PC-3 (cell line): ENCODE measurements around the gene CTSC. TPM values are rescaled to one million over a fixed set of nuclear protein-coding genes. Genes with fewer than 3 reads are reported as not detected.
A peak's percentile ranks its signal among the peaks of the same experiment; 100 is the strongest.
"Not testable (repeated sequence)": the region's sequence is repeated elsewhere in the genome, so short reads cannot be mapped to it uniquely, and the experiment has no call there.

Experiments
- ATAC-seq: fragments of 200-7000 bp; cut with Tn5 transposase; 2 replicates; pipeline ENCODE4 v1.9.1; 2020; ENCODE audit warnings: mild to moderate bottlenecking, moderate library complexity
- BruUV-seq: library from RNA; stranded (reverse); fragments of 400-500 nt; replicated peaks from 2 replicates; lab custom pipeline; 2021; lab: Mats Ljungman, UMichigan
- CTCF ChIA-PET: fragments of 300-600 bp; sonication (Branson Sonifier 250); formaldehyde crosslinking; loops from one replicate; lab custom pipeline; 2022; ENCODE audit warnings: antibody characterized with exemption; lab: Charles Lee
- POLR2A ChIA-PET: fragments of 300-600 bp; sonication (Branson Sonifier 250); formaldehyde crosslinking; loops from one replicate; lab custom pipeline; 2022; ENCODE audit warnings: antibody characterized with exemption; ENCODE audit not compliant: unreplicated experiment; lab: Charles Lee
- DNase-seq: peaks from one replicate; pipeline ENCODE4 v3.0.0-alpha.2; 2015
- H2AFZ ChIP-seq: fragments of 300-600 bp; sonication (generic); 2 replicates; pipeline ENCODE4 v1.6.0; 2016; ENCODE audit warnings: antibody characterized with exemption, low read length
- H3F3A ChIP-seq: fragments of 300-600 bp; sonication (generic); one replicate; pipeline ENCODE4 v1.6.0; 2017; ENCODE audit warnings: antibody characterized with exemption, low read length, control low read depth, mild to moderate bottlenecking; ENCODE audit not compliant: unreplicated experiment
- H3K27ac ChIP-seq: fragments of 300-600 bp; sonication (generic); 2 replicates; pipeline ENCODE4 v1.5.1; 2016; ENCODE audit warnings: mild to moderate bottlenecking, low read length
- H3K27me3 ChIP-seq: fragments of 300-600 bp; sonication (generic); 2 replicates; pipeline ENCODE4 v1.6.1; 2016; ENCODE audit warnings: low read length, mixed read lengths
- H3K36me3 ChIP-seq: fragments of 300-600 bp; sonication (generic); 2 replicates; pipeline ENCODE4 v1.6.1; 2016; ENCODE audit warnings: low read depth, mixed run types, low read length, mixed read lengths
- H3K4me1 ChIP-seq: fragments of 300-600 bp; sonication (generic); 2 replicates; pipeline ENCODE4 v1.5.1; 2016; ENCODE audit warnings: low read length; ENCODE audit not compliant: insufficient read depth
- H3K4me2 ChIP-seq: fragments of 300-600 bp; sonication (generic); 2 replicates; pipeline ENCODE4 v1.6.0; 2016; ENCODE audit warnings: low read length
- H3K4me3 ChIP-seq: fragments of 300-600 bp; sonication (generic); 2 replicates; pipeline ENCODE4 v1.5.1; 2016; ENCODE audit warnings: mild to moderate bottlenecking, low read length, mixed read lengths
- H3K79me2 ChIP-seq: fragments of 300-600 bp; sonication (generic); 2 replicates; pipeline ENCODE4 v1.6.1; 2017; ENCODE audit warnings: low read length, mixed read lengths
- H3K9ac ChIP-seq: fragments of 300-600 bp; sonication (generic); 2 replicates; pipeline ENCODE4 v1.6.0; 2016; ENCODE audit warnings: mild to moderate bottlenecking, low read length
- H3K9me2 ChIP-seq: fragments of 300-600 bp; sonication (generic); replicated peaks from 2 replicates; pipeline ENCODE4 v1.6.1; 2016; ENCODE audit warnings: mixed run types, low read length, mixed read lengths
- H3K9me3 ChIP-seq: fragments of 300-600 bp; sonication (generic); 2 replicates; pipeline ENCODE4 v1.6.1; 2016; ENCODE audit warnings: low read length, mixed read lengths
- H4K20me1 ChIP-seq: fragments of 300-600 bp; sonication (generic); 2 replicates; pipeline ENCODE4 v1.6.1; 2016; ENCODE audit warnings: low read length, mixed read lengths
- EZH2 ChIP-seq: fragments of 300-600 bp; sonication (generic); IDR thresholded peaks from one replicate; pipeline ENCODE4 v1.6.1; 2017; ENCODE audit warnings: antibody characterized with exemption, mild to moderate bottlenecking, low read length; ENCODE audit not compliant: unreplicated experiment
- EZH2phosphoT487 ChIP-seq: fragments of 300-600 bp; sonication (generic); IDR thresholded peaks from 2 replicates; pipeline ENCODE4 v1.6.1; 2018; ENCODE audit warnings: mild to moderate bottlenecking, antibody characterized with exemption, low read length, borderline replicate concordance
- intact Hi-C: fragments of 100-400 bp; cut with micrococcal nuclease; formaldehyde crosslinking; loops from 2 replicates; pipeline ENCODE4 v1.9.0; 2023
- total RNA-seq: library from RNA; depleted of rRNA; stranded (reverse); fragments of >200 nt; gene quantifications from 2 replicates; pipeline ENCODE4 v1.2.3, GENCODE V29; 2014
- TF ChIP-seq, protein P1 (sequence below): fragments of 300-600 bp; sonication (generic); conservative IDR thresholded peaks from 2 replicates; pipeline ENCODE4 v1.5.1; 2017; ENCODE audit warnings: antibody characterized with exemption, low read depth, mild to moderate bottlenecking, low read length

Gene CTSC
- total RNA-seq, 1 experiment from 2014 or later: 240 TPM

DNA sequence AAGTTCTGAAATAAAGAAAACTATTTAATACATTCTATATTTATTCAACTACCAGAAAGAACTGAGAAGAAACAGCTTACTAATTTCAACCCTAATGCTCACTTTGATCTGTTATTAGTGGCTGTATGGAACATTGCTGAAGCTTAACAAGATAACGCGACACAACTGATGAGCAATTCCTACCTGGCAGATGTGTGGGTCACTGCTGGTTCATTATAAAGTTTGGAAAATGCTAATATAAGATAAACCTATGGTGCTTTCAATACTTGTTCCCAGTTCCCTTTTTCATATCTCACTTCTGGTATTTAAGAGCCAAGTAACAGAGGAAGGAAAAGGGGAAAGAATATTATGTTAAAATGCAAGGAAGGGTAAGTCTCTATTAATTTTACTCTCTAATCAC lies 10.5 kb downstream of the CTSC start:
- Histone ChIP-seq H2AFZ (no peak overlapping the region), H3K9me2 (no peaks in the 10 kb centered on the region), H3K27ac (no peak overlapping the region), H3K4me2 (no peak overlapping the region), H3F3A (no peaks in the 10 kb centered on the region), H3K4me1 (0 out of 2 replicates have a peak, but pooled peaks cover 7% of the 10 kb centered on the region), H3K79me2 (peaks cover 94% of the 10 kb centered on the region), H3K27me3 (no peaks in the 10 kb centered on the region), H4K20me1 (peaks cover 10% of the 10 kb centered on the region; the same call in 1 of the 2 replicates), H3K9me3 (no peaks in the 10 kb centered on the region), H3K36me3 (peaks cover 76% of the 10 kb centered on the region), H3K9ac (no peak overlapping the region), H3K4me3 (no peak overlapping the region)
- ATAC-seq (no peak), DNase-seq (no peak)
- no peak for TF ChIP-seq EZH2phosphoT487
- TF ChIP-seq, protein P1, sequence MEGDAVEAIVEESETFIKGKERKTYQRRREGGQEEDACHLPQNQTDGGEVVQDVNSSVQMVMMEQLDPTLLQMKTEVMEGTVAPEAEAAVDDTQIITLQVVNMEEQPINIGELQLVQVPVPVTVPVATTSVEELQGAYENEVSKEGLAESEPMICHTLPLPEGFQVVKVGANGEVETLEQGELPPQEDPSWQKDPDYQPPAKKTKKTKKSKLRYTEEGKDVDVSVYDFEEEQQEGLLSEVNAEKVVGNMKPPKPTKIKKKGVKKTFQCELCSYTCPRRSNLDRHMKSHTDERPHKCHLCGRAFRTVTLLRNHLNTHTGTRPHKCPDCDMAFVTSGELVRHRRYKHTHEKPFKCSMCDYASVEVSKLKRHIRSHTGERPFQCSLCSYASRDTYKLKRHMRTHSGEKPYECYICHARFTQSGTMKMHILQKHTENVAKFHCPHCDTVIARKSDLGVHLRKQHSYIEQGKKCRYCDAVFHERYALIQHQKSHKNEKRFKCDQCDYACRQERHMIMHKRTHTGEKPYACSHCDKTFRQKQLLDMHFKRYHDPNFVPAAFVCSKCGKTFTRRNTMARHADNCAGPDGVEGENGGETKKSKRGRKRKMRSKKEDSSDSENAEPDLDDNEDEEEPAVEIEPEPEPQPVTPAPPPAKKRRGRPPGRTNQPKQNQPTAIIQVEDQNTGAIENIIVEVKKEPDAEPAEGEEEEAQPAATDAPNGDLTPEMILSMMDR: no peak
- no peak for TF ChIP-seq EZH2
- BruUV-seq: no TSS peak
- intact Hi-C loops: no loop called here
- ChIA-PET CTCF (no interaction called here), POLR2A (interaction anchor here (0.7 kb wide), 1 partner anchor 859 kb away, joined by 4 read pairs; no protein-coding TSS in a partner anchor)

DNA sequence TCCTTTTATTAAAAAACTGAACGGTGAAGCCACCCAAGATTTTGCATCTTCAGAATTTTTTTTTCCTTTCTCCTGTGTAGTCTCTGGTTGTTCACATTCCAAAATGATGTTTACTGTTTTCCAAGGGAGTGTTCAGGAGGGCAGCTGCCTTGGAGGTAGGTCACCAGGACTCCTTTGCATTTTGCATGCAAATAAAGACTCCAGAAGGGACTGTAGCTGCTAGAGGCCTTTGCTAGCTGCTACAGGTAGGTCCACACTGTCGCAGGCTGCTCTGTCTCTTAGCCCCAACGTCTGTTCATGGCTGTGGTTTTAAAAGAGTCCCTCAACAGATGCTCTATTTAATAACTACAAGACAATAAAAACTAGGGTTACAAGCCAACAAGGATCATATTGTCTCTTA lies 11.4 kb downstream of the CTSC start:
- Histone ChIP-seq H3K9ac (no peak overlapping the region), H2AFZ (no peak overlapping the region), H4K20me1 (0 out of 2 replicates have a peak, but pooled peaks cover under 1% of the 10 kb centered on the region), H3K4me2 (no peak overlapping the region), H3K36me3 (peaks cover 76% of the 10 kb centered on the region), H3F3A (no peaks in the 10 kb centered on the region), H3K4me3 (no peak overlapping the region), H3K9me3 (no peaks in the 10 kb centered on the region), H3K27me3 (no peaks in the 10 kb centered on the region), H3K79me2 (peaks cover 94% of the 10 kb centered on the region), H3K9me2 (no peaks in the 10 kb centered on the region), H3K4me1 (0 out of 2 replicates have a peak, but pooled peaks cover 4% of the 10 kb centered on the region), H3K27ac (no peak overlapping the region)
- TF ChIP-seq EZH2phosphoT487 (no peak), EZH2 (no peak)
- TF ChIP-seq, protein P1: no peak
- CTCF ChIA-PET: no interaction called here
- POLR2A ChIA-PET: no interaction called here
- intact Hi-C loops: no loop called here
- ATAC-seq: peak; percentile 39
- no peak for DNase-seq
- BruUV-seq: no TSS peak

DNA sequence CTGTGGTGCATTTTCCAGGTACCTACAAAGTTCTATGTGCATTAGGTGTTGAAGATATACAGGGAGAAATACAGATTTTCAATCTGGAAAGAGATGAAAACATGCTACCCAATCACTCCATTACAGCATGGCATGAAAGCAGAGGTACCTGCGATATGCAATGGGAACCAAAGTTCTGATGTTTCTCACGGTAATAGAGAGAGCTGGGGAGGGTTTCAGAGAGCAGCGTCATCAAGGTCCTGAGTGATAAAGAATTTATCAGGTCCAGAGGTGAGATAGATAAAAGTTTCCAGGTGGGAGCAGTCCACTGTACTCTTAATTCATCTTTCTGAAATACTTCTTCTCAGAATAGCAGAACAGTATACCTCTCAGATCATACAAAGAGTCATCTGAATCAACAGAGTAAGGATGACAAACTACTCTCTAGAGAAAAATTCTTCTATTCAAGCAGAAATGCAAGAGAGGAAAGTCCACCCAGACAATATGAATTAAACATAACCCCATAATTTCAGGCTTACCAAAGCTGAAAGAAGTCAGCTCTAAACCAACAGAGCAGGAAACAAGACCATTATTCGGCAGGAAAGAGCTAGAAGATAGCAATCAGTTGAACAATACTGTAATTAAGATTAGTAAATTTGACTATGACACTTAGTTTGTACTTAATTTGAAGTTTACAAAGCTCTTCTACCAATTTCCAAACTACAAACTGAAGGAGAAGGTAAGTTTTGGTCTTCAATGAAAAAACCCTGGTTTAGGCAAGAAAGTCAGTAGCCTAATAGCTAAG lies 12.8 kb downstream of the CTSC start:
- no TSS peak for BruUV-seq
- Histone ChIP-seq H4K20me1 (0 out of 2 replicates have a peak, but pooled peaks cover 3% of the 10 kb centered on the region), H3K9me3 (no peaks in the 10 kb centered on the region), H3K4me1 (no peaks in the 10 kb centered on the region), H3K4me3 (no peak overlapping the region), H3K27me3 (no peaks in the 10 kb centered on the region), H3K9me2 (no peaks in the 10 kb centered on the region), H3K36me3 (peaks cover 67% of the 10 kb centered on the region), H2AFZ (no peak overlapping the region), H3K79me2 (peaks cover 88% of the 10 kb centered on the region), H3K27ac (no peak overlapping the region), H3K4me2 (no peak overlapping the region), H3F3A (no peaks in the 10 kb centered on the region), H3K9ac (no peak overlapping the region)
- ATAC-seq: no peak
- POLR2A ChIA-PET: interaction anchor here (0.6 kb wide), 1 partner anchor 883 kb away, joined by 3 read pairs; no protein-coding TSS in a partner anchor
- no peak for TF ChIP-seq EZH2
- TF ChIP-seq, protein P1: no peak
- no peak for TF ChIP-seq EZH2phosphoT487
- intact Hi-C loops: no loop called here
- CTCF ChIA-PET: interaction anchor here (0.6 to 0.7 kb wide), 2 partner anchors 28 to 44 kb away, joined by 3 read pairs; no protein-coding TSS in a partner anchor
- DNase-seq: no peak

DNA sequence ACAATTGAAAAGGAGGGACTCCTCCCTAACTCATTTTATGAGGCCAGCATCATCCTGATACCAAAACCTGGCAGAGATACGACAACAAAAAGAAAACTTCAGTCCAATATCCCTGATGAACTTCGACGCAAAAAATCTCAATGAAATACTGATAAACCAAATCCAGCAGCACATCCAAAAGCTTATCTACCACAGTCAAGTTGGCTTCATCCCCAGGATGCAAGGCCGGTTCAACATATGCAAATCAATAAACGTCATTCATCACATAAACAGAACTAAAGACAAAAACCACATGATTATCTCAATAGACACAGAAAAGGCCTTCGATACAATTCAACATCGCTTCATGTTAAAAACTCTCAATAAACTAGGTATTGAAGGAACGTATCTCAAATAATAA lies 14.7 kb downstream of the CTSC start:
- H3K9me2 ChIP-seq, ATAC-seq, H3K27ac ChIP-seq, H4K20me1 ChIP-seq, H3K9me3 ChIP-seq, H3K4me1 ChIP-seq, H3K27me3 ChIP-seq, H2AFZ ChIP-seq, H3K9ac ChIP-seq, H3K4me3 ChIP-seq, CTCF ChIA-PET, BruUV-seq, H3F3A ChIP-seq, DNase-seq, H3K4me2 ChIP-seq, POLR2A ChIA-PET, intact Hi-C loops: not testable (repeated sequence)
- Histone ChIP-seq H3K79me2 (peaks cover 82% of the 10 kb centered on the region), H3K36me3 (peaks cover 51% of the 10 kb centered on the region)
